ENCODE data around the gene ITPK1. TPM values are rescaled to one million over a fixed set of nuclear protein-coding genes. Genes with fewer than 3 reads are reported as not detected.

Gene ITPK1
- total RNA-seq, 4 donors from 2014 or later, result 132 to 172 (median 157) TPM

- no peaks in the 10 kb centered on the region for H3K9me3 ChIP-seq
- no peak overlapping the region for H3K4me3 ChIP-seq
- H3K27me3 ChIP-seq, result no peaks in the 10 kb centered on the region
Observed at GRCh38 chr14:92924247-92924646, 191.5 kb downstream of the ITPK1 start.

GRCh38 chr14:92923744-92924103, 192.0 kb downstream of the ITPK1 start:
- Histone ChIP-seq H3K36me3 (no peaks in the 10 kb centered on the region), H3K27me3 (no peaks in the 10 kb centered on the region), H3K27ac (no peak overlapping the region), H3K4me3 (no peak overlapping the region), H3K4me1 (peaks cover 0 to 6% (median 3%) of the 10 kb centered on the region in 4 donors), H3K9me3 (no peaks in the 10 kb centered on the region)
- DNase-seq, result no peak
- TF ChIP-seq POLR2A (IDR thresholded peaks at IDR 0.05) (no peak), CTCF (IDR thresholded peaks at IDR 0.05) (no peak)

More at GRCh38 chr14:92924247-92924646, 191.5 kb downstream of the ITPK1 start:
- Histone ChIP-seq H3K4me1 (peaks cover 0 to 6% (median 3%) of the 10 kb centered on the region in 4 donors), H3K36me3 (no peaks in the 10 kb centered on the region), H3K27ac (no peak overlapping the region)
- no peak for TF ChIP-seq CTCF (IDR thresholded peaks at IDR 0.05)
- no peak for TF ChIP-seq POLR2A (IDR thresholded peaks at IDR 0.05)
- DNase-seq, result no peak

GRCh38 chr14:92922883-92923743, 192.6 kb downstream of the ITPK1 start, which contains the start of gene CHGA:
CHGA (plus strand) TSS chr14:92923150; CDS start chr14:92923360, 210 bp downstream.
- H3K36me3 ChIP-seq, result no peaks in the 10 kb centered on the region
- no peak within 1 kb of the TSS for H3K27ac ChIP-seq
- H3K4me3 ChIP-seq, result no peak within 1 kb of the TSS
- no peaks in the 10 kb centered on the region for H3K27me3 ChIP-seq
- peaks cover 0 to 6% (median 3%) of the 10 kb centered on the region in 4 donors for H3K4me1 ChIP-seq
- DNase-seq, result peak in 2 of 3 donors; percentile 57 to 62
- H3K9me3 ChIP-seq, result no peaks in the 10 kb centered on the region
- no peak for TF ChIP-seq POLR2A (IDR thresholded peaks at IDR 0.05)
- TF ChIP-seq CTCF (IDR thresholded peaks at IDR 0.05), result no peak

- Histone ChIP-seq H3K9me3 (no peaks in the 10 kb centered on the region), H3K4me1 (peaks cover 0 to 6% (median 3%) of the 10 kb centered on the region in 4 donors), H3K4me3 (no peak overlapping the region), H3K36me3 (no peaks in the 10 kb centered on the region), H3K27me3 (no peaks in the 10 kb centered on the region), H3K27ac (no peak overlapping the region)
- DNase-seq, result no peak
- TF ChIP-seq POLR2A (IDR thresholded peaks at IDR 0.05) (no peak), CTCF (IDR thresholded peaks at IDR 0.05) (no peak)
Observed at GRCh38 chr14:92922155-92922735, 193.5 kb downstream of the ITPK1 start.

- DNase-seq, result no peak
- H3K27me3 ChIP-seq, result no peaks in the 10 kb centered on the region
- peaks cover 0 to 6% (median 3%) of the 10 kb centered on the region in 4 donors for H3K4me1 ChIP-seq
- H3K27ac ChIP-seq, result no peak overlapping the region
- no peaks in the 10 kb centered on the region for H3K9me3 ChIP-seq
- TF ChIP-seq POLR2A (IDR thresholded peaks at IDR 0.05) (no peak), CTCF (IDR thresholded peaks at IDR 0.05) (no peak)
- H3K36me3 ChIP-seq, result no peaks in the 10 kb centered on the region
- H3K4me3 ChIP-seq, result no peak overlapping the region
Observed at GRCh38 chr14:92920001-92920400, 195.7 kb downstream of the ITPK1 start.
